K562 (cell line): ENCODE measurements around the gene SCAMP1. TPM values are rescaled to one million over a fixed set of nuclear protein-coding genes. Genes with fewer than 3 reads are reported as not detected.

Experiments used
- ATAC-seq: fragments of 200-7000 bp; cut with Tn5 transposase; 3 replicates; pipeline ENCODE4 v1.9.1; 2020; ENCODE audit warnings: moderate library complexity
- BruUV-seq: library from RNA; stranded (reverse); fragments of 400-500 nt; replicated peaks from 2 replicates; lab custom pipeline; 2021; lab: Mats Ljungman, UMichigan
- CTCF ChIA-PET: fragments of 300-600 bp; formaldehyde crosslinking; extraction: SDS; loops from one replicate; lab custom pipeline; 2021; ENCODE audit warnings: low intra/inter-chr PET ratio; lab: Yijun Ruan, JAX
- POLR2A ChIA-PET: fragments of 300-600, 350-650 bp; sonication (Branson Sonifier 250); formaldehyde crosslinking; extraction: SDS; loops from one replicate; lab custom pipeline; 2021; ENCODE audit warnings: antibody characterized with exemption, inconsistent platforms; lab: Yijun Ruan, JAX
- DNase-seq, 4 experiments: peaks; one replicate each; pipeline versions ENCODE4 v3.0.0 to v3.0.0-alpha.2; 2011 to 2018; ENCODE audit warnings: low spot score in 3 of 4, mixed read lengths in 3 of 4; ENCODE audit errors: extremely low read depth in 1 of 4
- FAIRE-seq: peaks from 2 replicates; lab custom pipeline; 2011; peaks lifted over from hg19 to GRCh38; lab: Jason Lieb, UNC
- H2AFZ ChIP-seq: 2 replicates; pipeline ENCODE4 v1.6.0; 2011; ENCODE audit warnings: low read depth, low read length, control low read depth, inconsistent platforms
- H3K27ac ChIP-seq: fragments of 200-600 bp; 3 replicates; pipeline ENCODE4 v1.8.0; 2011; ENCODE audit warnings: low read depth, mild to moderate bottlenecking, control low read depth, inconsistent platforms, low read length, moderate library complexity, mixed read lengths; ENCODE audit errors: extremely low read depth
- H3K27me3 ChIP-seq, 2 experiments: fragments of 300-600 bp in 1 of 2; 2 replicates in 1 of 2; 3 replicates in 1 of 2; pipeline versions ENCODE4 v1.6.0 to v1.8.0; 2011; ENCODE audit warnings: inconsistent platforms in 2 of 2, low read length in 2 of 2, mild to moderate bottlenecking in 1 of 2, mixed read lengths in 1 of 2, moderate library complexity in 1 of 2; ENCODE audit not compliant: control insufficient read depth in 2 of 2, insufficient read depth in 2 of 2
- H3K36me3 ChIP-seq: fragments of 300-600 bp; 3 replicates; pipeline ENCODE4 v1.8.0; 2011; ENCODE audit warnings: mild to moderate bottlenecking, low read length, inconsistent platforms; ENCODE audit not compliant: control insufficient read depth, insufficient read depth
- H3K4me1 ChIP-seq, 2 experiments: fragments of 200-600 bp in 1 of 2; replicated peaks in 1 of 2; 2 replicates in 1 of 2; 3 replicates in 1 of 2; pipeline versions ENCODE4 v1.5.1 to v1.8.0; 2011; ENCODE audit warnings: inconsistent platforms in 2 of 2, low read length in 2 of 2, mild to moderate bottlenecking in 1 of 2, mixed read lengths in 1 of 2, moderate library complexity in 1 of 2; ENCODE audit not compliant: control insufficient read depth in 2 of 2, insufficient read depth in 2 of 2
- H3K4me2 ChIP-seq: 2 replicates; pipeline ENCODE4 v1.6.1; 2011; ENCODE audit warnings: low read length, control low read depth, inconsistent platforms, mixed read lengths; ENCODE audit not compliant: insufficient read depth
- H3K4me3 ChIP-seq: fragments of 200-600 bp; sonication (generic), shearing (Covaris generic); 2 replicates; pipeline ENCODE4 v1.5.1; 2016; ENCODE audit warnings: control low read depth, inconsistent platforms
- H3K79me2 ChIP-seq: fragments of 200-600 bp; 3 replicates; pipeline ENCODE4 v1.8.0; 2011; ENCODE audit warnings: low read length, inconsistent platforms; ENCODE audit not compliant: control insufficient read depth, insufficient read depth
- H3K9ac ChIP-seq, 2 experiments: 2 replicates each; pipeline versions ENCODE4 v1.6.0 to v1.6.1; 2011; ENCODE audit warnings: low read depth in 2 of 2, low read length in 2 of 2, control low read depth in 1 of 2, inconsistent platforms in 1 of 2, mild to moderate bottlenecking in 1 of 2, mixed read lengths in 1 of 2; ENCODE audit not compliant: insufficient read depth in 1 of 2
- H3K9me1 ChIP-seq: one replicate; pipeline ENCODE4 v1.6.0; 2011; ENCODE audit warnings: inconsistent platforms, mild to moderate bottlenecking, low read length, moderate library complexity; ENCODE audit not compliant: control insufficient read depth, insufficient read depth
- H3K9me3 ChIP-seq: replicated peaks from 2 replicates; pipeline ENCODE4 v1.5.1; 2011; ENCODE audit warnings: low read depth, low read length, inconsistent platforms; ENCODE audit not compliant: control insufficient read depth, insufficient read depth
- H4K20me1 ChIP-seq: replicated peaks from 2 replicates; pipeline ENCODE4 v1.6.1; 2011; ENCODE audit warnings: low read length, inconsistent platforms, mixed read lengths; ENCODE audit not compliant: control insufficient read depth, insufficient read depth
- E4F1 ChIP-seq: fragments of 250-450 bp; sonication (Bioruptor Pico); IDR thresholded peaks from 2 replicates; pipeline ENCODE4 v1.5.0; 2021; ENCODE audit warnings: mild to moderate bottlenecking, borderline replicate concordance
- ETV1 ChIP-seq: fragments of 450-650 bp; conservative IDR thresholded peaks from 2 replicates; pipeline ENCODE4 v1.6.1; 2016; ENCODE audit warnings: missing genetic modification characterization, control low read depth, low read depth, missing compliant biosample characterization
- EZH2 ChIP-seq: IDR thresholded peaks from 2 replicates; pipeline ENCODE4 v1.6.1; 2012; ENCODE audit warnings: low read depth, mild to moderate bottlenecking, inconsistent platforms, low read length, borderline replicate concordance
- FOSL1 ChIP-seq: fragments of 200-800 bp; sonication (Bioruptor generic); conservative IDR thresholded peaks from 2 replicates; pipeline ENCODE4 v1.6.1; 2016; ENCODE audit warnings: missing genetic modification characterization, missing compliant biosample characterization
- HNRNPUL1 ChIP-seq: fragments of 200-400 bp; formaldehyde crosslinking; IDR thresholded peaks from 2 replicates; pipeline ENCODE4 v1.6.1; 2017; ENCODE audit warnings: low read length
- ILK ChIP-seq: fragments of 450-650 bp; IDR thresholded peaks from 2 replicates; pipeline ENCODE4 v1.6.1; 2016; ENCODE audit warnings: missing genetic modification characterization, low read depth, mild to moderate bottlenecking, missing compliant biosample characterization, moderate library complexity, borderline replicate concordance
- JUND ChIP-seq, 2 experiments: IDR thresholded peaks; 2 replicates in 1 of 2; 3 replicates in 1 of 2; pipeline ENCODE4 v1.6.1; 2011; ENCODE audit warnings: borderline replicate concordance in 2 of 2, low read depth in 2 of 2, low read length in 2 of 2, improper control_type of control experiment in 1 of 2, missing biosample characterization in 1 of 2, missing genetic modification characterization in 1 of 2, missing genetic modification reagents in 1 of 2
- MAZ ChIP-seq, 2 experiments: fragments of 450-650 bp in 1 of 2; sonication (generic) in 1 of 2; formaldehyde crosslinking; IDR thresholded peaks in 1 of 2; conservative IDR thresholded peaks in 1 of 2; 2 replicates each; pipeline versions ENCODE4 v1.4.0 to v1.5.0; 2020; ENCODE audit warnings: mild to moderate bottlenecking in 1 of 2, missing genetic modification reagents in 1 of 2
- NFIX ChIP-seq: fragments of 250-450 bp; sonication (Bioruptor Pico); IDR thresholded peaks from 2 replicates; pipeline ENCODE4 v1.4.0; 2020; ENCODE audit warnings: low read depth, mild to moderate bottlenecking, moderate library complexity
- NR2C1 ChIP-seq, 2 experiments: fragments of 450-650 bp; IDR thresholded peaks; 2 replicates each; pipeline ENCODE4 v1.6.1; 2017; ENCODE audit warnings: mild to moderate bottlenecking in 2 of 2, antibody characterized with exemption in 1 of 2, inconsistent platforms in 1 of 2, missing compliant biosample characterization in 1 of 2, missing genetic modification characterization in 1 of 2
- PRPF4 ChIP-seq: fragments of 200-400 bp; formaldehyde crosslinking; IDR thresholded peaks from one replicate; pipeline ENCODE4 v1.6.1; 2017; ENCODE audit warnings: low read length, low read depth, mild to moderate bottlenecking; ENCODE audit not compliant: insufficient read depth, poor library complexity, severe bottlenecking
- RFX5 ChIP-seq: IDR thresholded peaks from 2 replicates; pipeline ENCODE4 v1.6.1; 2011; ENCODE audit warnings: low read depth, mild to moderate bottlenecking, improper control_type of control experiment, low read length
- ZBTB8A ChIP-seq: fragments of 450-650 bp; IDR thresholded peaks from 2 replicates; pipeline ENCODE4 v1.6.1; 2018; ENCODE audit warnings: mild to moderate bottlenecking, moderate library complexity; ENCODE audit not compliant: partially characterized antibody
- ZNF75A ChIP-seq: fragments of 450-650 bp; formaldehyde crosslinking; IDR thresholded peaks from 2 replicates; pipeline ENCODE4 v1.4.0; 2020; ENCODE audit warnings: mild to moderate bottlenecking
- ZNF830 ChIP-seq: fragments of 250-450 bp; sonication (Bioruptor Pico); IDR thresholded peaks from 2 replicates; pipeline ENCODE4 v1.5.0; 2021; ENCODE audit warnings: mild to moderate bottlenecking
- WGBS: fragments of 100-300 bp; shearing (Covaris generic); methylation state at CpG from one replicate; pipeline ENCODE4 v1.1.6; 2016; ENCODE audit warnings: low coverage, mixed read lengths; ENCODE audit not compliant: insufficient coverage; ENCODE audit errors: missing lambda C conversion rate; 5-methylcytosine and 5-hydroxymethylcytosine counted together
- in situ Hi-C: fragments of 300-500 bp; cut with MboI; formaldehyde crosslinking; loops from 4 replicates; pipeline ENCODE4 v1.15.0; 2018; ENCODE audit warnings: inconsistent platforms, mixed read lengths
- intact Hi-C: fragments of 100-400 bp; cut with micrococcal nuclease; formaldehyde crosslinking; loops from 2 replicates; pipeline ENCODE4 v1.14.2; 2022
- polyA plus RNA-seq, 8 experiments: library from polyadenylated mRNA; depleted of rRNA in 4 of 8; stranded (reverse) in 5 of 8; unstranded in 3 of 8; fragments of >200 nt; fragmentation: Nextera tagmentation in 2 of 8; fragmentation: Illumina TruSeq in 1 of 8; extraction: Ambion mirVana in 2 of 8; extraction: Trizol in 1 of 8; gene quantifications; 2 replicates each; pipeline versions ENCODE4 v1.2.1 to v1.2.3, GENCODE V29; 2011 to 2014; ENCODE audit warnings: inconsistent platforms in 1 of 8, missing spikeins in 1 of 8
- total RNA-seq, 7 experiments: library from RNA; depleted of rRNA in 6 of 7; stranded (reverse); fragments of >200 nt in 6 of 7; fragmentation: Illumina TruSeq in 2 of 7; extraction: Trizol in 2 of 7; gene quantifications; 2 replicates each; pipeline versions ENCODE4 v1.2.1 to v1.2.3, GENCODE V29; 2011 to 2021; ENCODE audit warnings: low replicate concordance in 1 of 7
- TF ChIP-seq, protein P1 (sequence below): fragments of 450-650 bp; formaldehyde crosslinking; IDR thresholded peaks from 2 replicates; pipeline ENCODE4 v1.4.0; 2022; ENCODE audit warnings: mild to moderate bottlenecking, moderate library complexity

Gene SCAMP1
- total and polyA plus RNA-seq, 9 of the 15 experiments (the other 6 are each of a cell fraction or from before 2014, with no cell fraction given), result 5.4 to 23.9 (median 13.8) TPM

GRCh38 chr5:78504704-78505677 lies 144.6 kb downstream of the SCAMP1 start:
- intact Hi-C loops, result no loop called here
- no peak; the same call in none of the 3 replicates for ATAC-seq
- no peak for DNase-seq
- Histone ChIP-seq H3K4me1 (peaks cover 9 to 33% of the 10 kb centered on the region in 2 experiments), H3K4me3 (no peak overlapping the region), H3K9ac (peak overlapping the region; percentile 0 to 78; a peak in 2 of 4 replicates), H3K4me2 (no peak overlapping the region), H3K27ac (no peak overlapping the region), H3K36me3 (no peaks in the 10 kb centered on the region), H4K20me1 (no peaks in the 10 kb centered on the region), H3K9me1 (no peaks in the 10 kb centered on the region), H2AFZ (no peak overlapping the region), H3K27me3 (no peaks in the 10 kb centered on the region), H3K9me3 (no peaks in the 10 kb centered on the region), H3K79me2 (peaks cover 34% of the 10 kb centered on the region)
- WGBS, result 57% methylated on average over 10 of the region's 10 CpGs
- in situ Hi-C loops, result loop anchor here (25.0 kb wide), 1 partner anchor 1907 kb away; the partner anchor contains the start of gene ZFYVE16
- no TSS peak for BruUV-seq
- POLR2A ChIA-PET, result interaction anchor here (0.6 to 1.5 kb wide), 5 partner anchors 9 to 479 kb away, joined by 3 to 9 read pairs (median 3); no protein-coding TSS in a partner anchor
- FAIRE-seq, result no peak
- CTCF ChIA-PET, result no interaction called here
- TF ChIP-seq ETV1 (tag) (no peak), RFX5 (no peak), EZH2 (no peak), E4F1 (CRISPR knock-in tag) (no peak), PRPF4 (no peak), NR2C1 (IDR thresholded peaks at IDR 0.05) (no peak), NR2C1 (tag; IDR thresholded peaks at IDR 0.05) (0 out of 2 replicates have a peak, but pooled peaks have one; percentile 18), HNRNPUL1 (no peak), MAZ (CRISPR knock-in tag; conservative IDR thresholded peaks at IDR 0.05 in 1 of 2, IDR thresholded peaks at IDR 0.05 in 1 of 2) (no peak), ZNF75A (CRISPR knock-in tag) (no peak), NFIX (CRISPR knock-in tag) (peak; percentile 23; the same call in 1 of the 2 replicates), JUND (IDR thresholded peaks at IDR 0.05; ENCODE audit: borderline replicate concordance, low read depth, low read length) (no peak), JUND (tag; IDR thresholded peaks at IDR 0.05; ENCODE audit: borderline replicate concordance, low read depth, low read length) (no peak), FOSL1 (tag) (no peak), ILK (no peak), ZBTB8A (no peak), ZNF830 (CRISPR knock-in tag) (no peak)
- TF ChIP-seq, protein P1, sequence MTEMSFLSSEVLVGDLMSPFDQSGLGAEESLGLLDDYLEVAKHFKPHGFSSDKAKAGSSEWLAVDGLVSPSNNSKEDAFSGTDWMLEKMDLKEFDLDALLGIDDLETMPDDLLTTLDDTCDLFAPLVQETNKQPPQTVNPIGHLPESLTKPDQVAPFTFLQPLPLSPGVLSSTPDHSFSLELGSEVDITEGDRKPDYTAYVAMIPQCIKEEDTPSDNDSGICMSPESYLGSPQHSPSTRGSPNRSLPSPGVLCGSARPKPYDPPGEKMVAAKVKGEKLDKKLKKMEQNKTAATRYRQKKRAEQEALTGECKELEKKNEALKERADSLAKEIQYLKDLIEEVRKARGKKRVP (CRISPR knock-in tag), result no peak
